Fibroblast of skin of abdomen (primary cell): ENCODE measurements around the gene KISS1R.

Source experiments
- DNase-seq: peaks from one replicate; pipeline ENCODE4 v3.0.0-alpha.2; 2013

KISS1R gene

GRCh38 chr19:924553-925086, 7.5 kb downstream of the KISS1R start:
- DNase-seq = no peak

GRCh38 chr19:925087-925525, 8.0 kb downstream of the KISS1R start:
- DNase-seq = peak; percentile 24

- peak; percentile 85 for DNase-seq
These were observed 8.6 kb downstream of the KISS1R start, which contains the start of gene ARID3A for GRCh38 chr19:925526-926322. Gene ARID3A, plus strand, starts transcription at chr19:926035. Its CDS starts 3,494 bp downstream, at chr19:929529.

GRCh38 chr19:926323-926588, 9.1 kb downstream of the KISS1R start:
- no peak for DNase-seq

- DNase-seq = peak; percentile 30
These were observed 9.6 kb downstream of the KISS1R start for GRCh38 chr19:926589-927350.

GRCh38 chr19:927351-927779, 10.2 kb downstream of the KISS1R start:
- DNase-seq = no peak

GRCh38 chr19:927780-928401, 10.8 kb downstream of the KISS1R start:
- DNase-seq = no peak

- peak; percentile 9 for DNase-seq
These were observed 11.5 kb downstream of the KISS1R start for GRCh38 chr19:928471-929202.

GRCh38 chr19:929203-929890, 12.2 kb downstream of the KISS1R start:
- no peak for DNase-seq

GRCh38 chr19:929891-930258, 12.7 kb downstream of the KISS1R start:
- DNase-seq = no peak

GRCh38 chr19:931860-932647, 14.9 kb downstream of the KISS1R start:
- DNase-seq = no peak

- DNase-seq = peak; percentile 79
These were observed 15.8 kb downstream of the KISS1R start for GRCh38 chr19:932648-933552.

- DNase-seq = no peak
These were observed 16.4 kb downstream of the KISS1R start for GRCh38 chr19:933553-933882.

- DNase-seq = no peak
These were observed 17.2 kb downstream of the KISS1R start for GRCh38 chr19:934197-934840.

- DNase-seq = peak; percentile 31
These were observed 17.8 kb downstream of the KISS1R start for GRCh38 chr19:934865-935479.

- DNase-seq = no peak
These were observed 19.0 kb downstream of the KISS1R start for GRCh38 chr19:936175-936546.

- no peak for DNase-seq
These were observed 20.1 kb downstream of the KISS1R start for GRCh38 chr19:937259-937694.

- no peak for DNase-seq
These were observed 21.2 kb downstream of the KISS1R start for GRCh38 chr19:938233-938923.
